Measurements from ENCODE around the gene MSLN. TPM values are rescaled to one million over a fixed set of nuclear protein-coding genes. Genes with fewer than 3 reads are reported as not detected.

Gene MSLN
- total and polyA plus RNA-seq, 2 of the 13 experiments (the other 11 are each of a cell fraction or from before 2014, with no cell fraction given), result 2.0 to 2.3 TPM

- TF ChIP-seq NFE2L1 (CRISPR knock-in tag; IDR thresholded peaks at IDR 0.05; ENCODE audit: borderline replicate concordance) (no peak), ZNF18 (CRISPR knock-in tag; IDR thresholded peaks at IDR 0.05; ENCODE audit: insufficient replicate concordance) (peak; percentile 18), ZFY (CRISPR knock-in tag; IDR thresholded peaks at IDR 0.05) (peak; percentile 94), SMAD3 (CRISPR knock-in tag; IDR thresholded peaks at IDR 0.05) (peak; percentile 39; the same call in 1 of the 2 replicates), CREM (IDR thresholded peaks at IDR 0.05) (peak; percentile 71), CREM (CRISPR knock-in tag; IDR thresholded peaks at IDR 0.05) (0 out of 2 replicates have a peak, but pooled peaks have one; percentile 22), SOX6 (IDR thresholded peaks at IDR 0.05) (no peak), SOX6 (CRISPR knock-in tag; IDR thresholded peaks at IDR 0.05) (peak; percentile 43; the same call in 1 of the 2 replicates), ZNF343 (CRISPR knock-in tag; IDR thresholded peaks at IDR 0.05) (peak; percentile 47; the same call in 1 of the 2 replicates), SNAI1 (CRISPR knock-in tag; IDR thresholded peaks at IDR 0.05; ENCODE audit: borderline replicate concordance) (no peak), CHD2 (IDR thresholded peaks at IDR 0.05; ENCODE audit: low read depth, low read length) (peak; percentile 71), IKZF1 (IDR thresholded peaks at IDR 0.05) (no peak), ZNF770 (CRISPR knock-in tag; IDR thresholded peaks at IDR 0.05) (peak; percentile 46; the same call in 1 of the 2 replicates), ZNF800 (CRISPR knock-in tag; IDR thresholded peaks at IDR 0.05) (peak; percentile 97), ARID5B (CRISPR knock-in tag; IDR thresholded peaks at IDR 0.05) (peak; percentile 23; the same call in 1 of the 2 replicates), ZNF710 (CRISPR knock-in tag; IDR thresholded peaks at IDR 0.05; ENCODE audit: borderline replicate concordance) (peak; percentile 33; the same call in 1 of the 2 replicates), CHCHD3 (CRISPR knock-in tag; IDR thresholded peaks at IDR 0.05) (peak; percentile 67), ZNF883 (CRISPR knock-in tag; IDR thresholded peaks at IDR 0.05; ENCODE audit: not compliant biosample characterization) (peak; percentile 51)
Observed at GRCh38 chr16:740764-741505, 19.6 kb upstream of the MSLN start, which contains the start of gene CIAO3 (continued).

Data from HepG2 (cell line).